Stimulated activated CD8-positive, alpha-beta memory T cell treated with anti-CD3 and anti-CD28 coated beads, Interleukin-4, amount 100 ng/mL, for 4 hours (primary cell): ENCODE data around the gene GDF7.

Experiments used
- DNase-seq, 2 donors: peaks; one replicate each; pipeline ENCODE4 v3.0.0-alpha.2; 2020; ENCODE audit warnings: low read depth in 2 of 2, low spot score in 1 of 2

GDF7 gene

DNA sequence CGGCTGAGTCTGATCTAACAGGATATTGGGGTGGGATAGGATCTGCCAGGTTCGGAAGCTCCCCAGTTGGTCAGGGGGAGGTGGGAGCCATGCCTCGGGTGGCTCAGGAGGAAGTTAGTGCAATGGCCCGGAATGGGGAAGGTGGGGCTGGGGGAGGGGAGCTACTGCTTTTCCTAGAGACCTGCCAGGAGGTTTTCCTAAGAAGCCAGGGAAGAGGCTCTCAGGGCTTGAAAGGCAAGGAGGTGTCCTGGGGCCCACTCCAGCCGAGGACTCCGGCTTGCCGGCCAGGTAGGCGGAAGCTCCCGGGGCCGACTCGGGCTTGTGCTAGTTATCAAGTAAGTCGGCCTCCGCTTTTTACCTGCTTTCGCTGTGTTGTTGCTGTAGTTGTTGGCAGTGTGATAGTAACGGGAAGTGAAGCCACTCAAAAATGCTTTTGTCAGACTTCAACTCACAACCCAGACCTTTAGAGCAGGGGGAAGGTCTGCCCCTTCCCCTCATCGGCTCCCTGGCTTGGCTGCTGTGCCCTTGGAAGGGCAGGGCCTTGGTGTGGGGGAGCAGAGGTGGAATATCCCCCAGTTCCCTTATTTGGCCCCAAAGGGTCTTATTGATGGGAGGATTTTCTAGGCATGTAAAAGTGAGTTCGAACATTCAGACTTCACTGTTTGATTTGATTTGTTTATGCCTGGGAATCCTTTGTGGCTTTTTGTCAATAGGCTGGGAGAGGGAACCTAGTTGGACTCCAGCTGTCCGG is 5.4 kb downstream of the GDF7 start:
- no peak for DNase-seq

DNA sequence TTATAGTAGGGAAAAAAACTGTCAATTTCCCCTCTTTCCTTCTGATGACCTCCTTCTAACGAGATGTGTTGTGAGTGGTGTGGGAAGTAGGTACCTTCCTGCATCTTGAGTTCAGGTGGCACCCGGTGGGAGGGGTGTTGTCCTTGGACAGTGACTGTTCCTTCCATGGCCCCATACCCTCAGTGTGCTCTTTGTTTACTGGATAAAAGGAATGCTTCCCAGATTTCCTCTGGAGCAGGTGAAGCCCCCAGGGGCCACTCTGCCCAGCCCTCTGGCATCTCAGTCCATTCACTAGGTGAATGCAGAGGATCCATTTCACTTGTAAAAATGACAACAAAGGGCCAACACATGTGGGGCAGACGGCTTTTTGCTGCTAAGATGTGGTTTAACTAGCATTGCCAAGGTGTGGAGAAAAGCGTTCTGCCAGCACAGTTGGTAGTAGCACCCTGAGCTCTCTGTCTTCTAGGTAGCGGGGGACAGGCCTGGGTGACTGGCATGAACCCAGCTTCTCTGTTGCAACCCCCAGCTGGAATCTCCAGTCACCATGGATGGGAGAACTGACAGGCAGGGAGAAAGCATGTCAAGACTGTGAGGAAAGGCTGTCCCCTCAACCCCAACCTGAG is 6.9 kb downstream of the GDF7 start:
- no peak for DNase-seq

DNA sequence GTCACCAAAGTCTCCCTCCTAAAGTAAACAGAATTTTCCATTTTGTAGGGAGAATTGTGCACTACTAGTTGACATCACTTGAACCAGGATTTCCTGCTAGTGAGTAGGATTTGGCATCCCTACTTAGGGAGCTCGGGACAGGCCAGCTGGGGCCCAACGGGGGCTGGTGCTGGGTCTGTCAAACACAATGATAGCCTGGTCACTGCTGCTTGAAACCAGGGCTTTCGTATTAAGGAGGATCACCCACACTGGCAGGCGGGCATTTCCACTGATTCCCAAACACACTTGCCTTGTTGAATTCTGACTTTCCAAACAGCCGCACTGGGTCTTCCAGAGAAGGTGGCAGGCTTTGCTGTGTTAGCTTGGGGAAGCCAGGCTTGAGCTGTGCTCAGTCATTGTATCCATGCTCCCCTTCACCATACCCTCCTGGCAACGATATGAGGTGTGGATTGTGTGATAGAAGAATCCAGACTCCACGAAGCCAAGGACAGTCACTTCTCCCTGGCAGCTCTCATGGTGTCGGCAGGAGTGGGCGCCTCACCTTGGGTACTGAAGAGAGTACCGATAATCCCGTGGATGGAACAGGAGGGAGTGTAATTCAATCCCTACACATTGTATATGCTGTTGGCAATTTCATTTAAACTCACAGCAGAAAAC is 7.5 kb downstream of the GDF7 start:
- no peak for DNase-seq

DNA sequence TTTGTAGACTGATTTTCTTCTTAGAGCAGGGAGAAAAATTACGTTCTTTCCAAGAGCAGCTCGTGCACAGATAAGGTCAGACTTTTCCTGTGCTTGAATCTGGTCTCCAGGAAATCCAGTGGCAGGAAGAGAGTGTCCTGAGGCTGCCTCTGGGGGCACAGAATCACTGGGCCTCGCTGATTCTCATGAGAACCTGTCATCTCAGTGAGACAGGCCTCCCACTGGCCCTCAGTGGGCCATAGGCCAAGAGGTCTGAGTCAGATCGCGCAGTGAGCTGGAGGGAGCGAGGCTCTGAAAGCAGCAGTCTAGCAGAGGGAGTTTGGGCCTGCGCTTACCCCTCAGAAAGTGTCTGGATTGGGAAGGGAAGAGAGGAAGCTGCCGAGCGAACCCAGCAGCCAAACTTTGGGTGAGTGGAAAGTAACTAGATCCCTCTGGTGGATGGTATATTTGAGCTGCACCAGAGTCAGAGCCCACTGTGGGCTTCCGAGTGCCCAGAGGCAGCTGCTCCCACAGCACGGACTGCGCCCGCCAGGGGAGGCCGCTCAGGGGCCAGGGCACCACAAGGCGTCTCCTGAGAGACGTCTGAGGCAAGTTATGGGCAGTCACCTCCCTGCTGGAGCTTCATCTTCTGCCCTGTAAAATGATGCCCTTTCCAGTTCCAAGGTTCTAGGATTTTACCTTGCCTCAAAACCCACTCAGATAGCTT is 8.2 kb downstream of the GDF7 start:
- no peak for DNase-seq

DNA sequence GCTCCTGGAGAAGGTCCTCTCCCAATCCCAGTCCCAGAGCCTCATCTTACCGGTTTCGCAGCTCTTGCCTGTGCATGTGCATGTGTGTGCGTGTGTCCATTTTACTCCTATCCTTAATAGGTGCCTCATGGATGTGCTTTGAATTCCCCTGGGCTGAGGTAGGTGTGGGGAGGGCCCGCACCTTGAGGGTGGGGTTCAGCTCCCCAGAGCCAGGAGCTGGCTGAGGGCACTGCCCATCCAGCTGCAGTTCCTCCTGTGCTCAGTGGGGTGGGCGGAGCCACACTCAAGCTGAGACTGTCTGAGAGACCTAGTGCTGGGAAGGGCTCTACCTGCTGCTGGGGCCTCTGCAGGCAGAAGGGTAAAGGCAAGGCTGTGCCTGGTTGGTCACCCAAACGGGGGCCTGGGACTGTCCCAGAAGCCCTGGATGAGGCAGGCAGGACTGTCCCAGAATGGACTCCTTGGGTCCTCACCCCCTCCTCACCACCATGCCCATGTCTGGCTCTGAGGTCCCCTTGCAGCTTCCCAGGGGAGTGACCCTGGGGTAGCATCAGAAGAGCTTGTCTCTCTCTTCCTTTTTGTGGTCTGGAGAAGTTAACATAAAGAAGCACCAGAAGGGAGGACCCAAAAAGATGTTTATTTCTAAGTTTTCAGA is 8.9 kb downstream of the GDF7 start:
- DNase-seq, result no peak

DNA sequence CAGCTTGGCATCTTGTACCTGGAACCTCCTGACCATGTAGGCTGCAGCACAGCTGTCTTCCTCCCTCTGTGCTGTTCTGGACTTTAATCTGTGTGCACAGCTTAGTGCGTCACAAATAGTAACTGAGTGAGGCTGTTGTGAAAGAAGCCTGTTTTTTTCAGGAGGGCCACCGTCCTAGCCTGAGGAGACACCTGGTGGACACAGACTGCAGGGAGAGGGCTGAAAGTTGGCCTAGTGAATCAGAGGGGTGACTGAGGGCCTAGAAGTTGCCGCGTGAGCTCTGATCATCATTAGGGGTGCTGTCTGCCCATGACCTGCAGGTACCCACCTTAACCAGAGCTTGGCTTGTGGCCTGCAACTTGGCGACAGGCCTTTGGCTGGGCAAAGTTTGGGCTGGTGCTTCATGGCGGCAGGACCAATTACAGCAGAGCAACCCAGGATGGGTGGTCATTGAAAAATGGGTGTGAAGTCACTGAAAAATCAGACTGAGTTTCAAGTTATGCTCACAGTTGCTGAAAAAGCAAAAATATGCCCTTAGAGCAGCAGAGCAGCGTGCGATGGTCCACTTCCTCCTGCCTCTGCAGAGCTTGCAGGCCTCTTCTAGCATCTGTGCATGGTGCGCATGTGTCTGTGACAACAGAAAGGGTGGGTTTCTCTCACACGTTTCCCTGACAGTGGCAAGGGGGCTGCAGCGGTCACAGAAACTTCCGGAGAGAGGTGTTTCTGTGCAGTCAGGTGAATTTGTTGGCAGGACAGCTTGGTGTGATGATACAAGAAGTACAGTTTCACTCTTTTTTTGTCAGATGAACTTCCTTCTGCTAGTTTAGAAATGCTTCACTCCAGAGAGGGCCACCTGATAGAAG is 9.6 kb downstream of the GDF7 start:
- DNase-seq, result no peak

DNA sequence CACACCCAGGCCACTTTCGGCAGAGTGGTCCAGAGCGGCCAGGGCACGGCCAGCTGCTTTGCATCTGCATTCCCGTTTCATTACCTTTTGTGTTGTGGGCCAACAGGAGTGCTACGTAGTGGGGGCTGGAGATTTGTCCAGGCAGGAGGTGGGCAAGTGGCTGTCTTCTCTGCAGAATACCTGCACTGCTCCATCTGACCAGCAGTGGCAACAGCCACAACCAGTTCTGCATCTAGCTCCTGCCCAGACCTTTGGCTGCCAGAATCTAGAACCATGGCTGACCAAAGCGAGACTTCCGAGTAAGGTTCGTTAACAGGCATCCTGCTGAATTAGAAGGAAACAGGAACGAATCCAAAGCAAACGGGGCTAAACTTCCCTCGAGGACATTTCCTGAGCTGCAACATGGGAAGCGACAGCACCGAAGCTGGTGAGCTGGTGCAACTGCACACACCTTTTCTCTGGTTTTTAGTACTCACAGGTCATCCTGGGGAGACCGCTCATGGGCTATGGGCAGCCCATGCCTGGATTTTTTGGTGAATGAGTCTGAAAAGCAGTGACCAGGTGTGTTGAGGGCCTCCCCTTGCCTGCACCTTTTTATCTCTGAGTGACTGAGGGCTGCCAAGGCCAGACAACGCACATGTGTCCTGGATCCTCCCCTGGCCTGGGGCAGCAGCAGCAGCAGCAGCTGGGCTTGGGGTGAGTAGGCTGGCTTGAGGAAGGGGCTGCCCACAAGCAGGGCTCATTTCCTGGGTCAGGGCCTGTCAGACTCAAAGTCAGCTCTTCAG is 10.5 kb downstream of the GDF7 start:
- no peak for DNase-seq

DNA sequence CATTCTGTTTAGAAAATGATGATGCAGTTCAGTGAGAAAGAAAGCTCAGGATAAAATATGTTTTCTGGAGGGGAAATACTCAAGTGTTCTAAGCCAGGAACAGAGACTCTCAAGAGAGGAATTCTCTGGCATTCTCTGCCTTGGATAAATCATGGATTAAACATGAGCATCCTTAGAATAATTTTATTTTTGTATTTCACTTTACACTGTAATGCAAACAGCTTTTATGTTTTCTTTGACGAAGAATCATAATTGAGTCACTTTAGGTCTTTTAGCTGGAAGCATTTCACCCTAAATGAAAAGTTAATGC is 11.1 kb downstream of the GDF7 start:
- no peak for DNase-seq

DNA sequence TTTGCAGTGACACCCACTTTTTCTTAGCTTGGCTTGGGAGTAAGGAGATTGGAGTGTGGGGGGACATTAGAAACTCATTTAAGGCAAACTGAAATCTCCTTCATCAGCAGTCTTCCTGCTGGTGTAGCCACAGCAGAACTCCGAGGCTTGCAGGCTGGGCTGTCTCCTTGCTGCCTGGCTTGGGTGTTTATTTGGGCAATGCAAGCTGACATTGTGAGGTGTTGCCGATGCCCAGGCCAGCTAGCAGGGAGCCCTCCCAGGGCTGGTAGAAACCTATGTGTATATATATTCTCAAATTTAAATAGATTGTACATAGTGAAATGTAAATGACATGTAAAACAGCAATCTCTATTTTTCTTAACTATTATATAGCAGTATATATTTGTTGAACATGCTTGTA is 11.8 kb downstream of the GDF7 start:
- DNase-seq, result no peak

DNA sequence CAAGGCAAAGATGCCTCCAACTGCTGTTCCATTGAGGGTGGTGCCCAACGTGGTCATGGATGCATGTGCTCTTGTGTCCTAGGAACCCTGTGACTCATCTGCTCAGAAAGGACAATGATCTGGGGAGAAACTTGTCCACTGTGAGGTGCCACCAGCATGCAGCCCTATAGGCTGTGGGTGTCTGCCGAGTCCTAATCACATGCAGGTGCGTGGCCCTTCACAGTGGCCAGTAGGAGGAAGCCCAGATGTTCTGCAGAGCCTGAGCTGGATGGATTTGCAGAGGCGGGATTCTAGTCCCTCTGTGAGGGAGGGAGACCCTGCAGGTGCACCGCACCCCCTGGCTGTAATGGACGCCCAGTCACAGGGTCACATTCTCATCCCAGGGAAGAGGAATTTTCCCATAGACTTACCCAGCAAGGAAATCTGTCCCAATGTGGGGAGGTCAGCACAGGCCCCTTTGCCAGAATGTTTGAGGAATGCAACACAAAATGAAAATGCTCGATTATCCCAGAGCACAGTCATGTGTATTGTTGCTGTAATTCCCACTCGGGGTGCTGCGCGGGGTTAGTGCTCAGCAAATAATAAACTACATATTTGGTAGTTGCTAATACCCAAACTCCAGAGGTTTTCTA is 13.9 kb downstream of the GDF7 start:
- DNase-seq, result no peak

DNA sequence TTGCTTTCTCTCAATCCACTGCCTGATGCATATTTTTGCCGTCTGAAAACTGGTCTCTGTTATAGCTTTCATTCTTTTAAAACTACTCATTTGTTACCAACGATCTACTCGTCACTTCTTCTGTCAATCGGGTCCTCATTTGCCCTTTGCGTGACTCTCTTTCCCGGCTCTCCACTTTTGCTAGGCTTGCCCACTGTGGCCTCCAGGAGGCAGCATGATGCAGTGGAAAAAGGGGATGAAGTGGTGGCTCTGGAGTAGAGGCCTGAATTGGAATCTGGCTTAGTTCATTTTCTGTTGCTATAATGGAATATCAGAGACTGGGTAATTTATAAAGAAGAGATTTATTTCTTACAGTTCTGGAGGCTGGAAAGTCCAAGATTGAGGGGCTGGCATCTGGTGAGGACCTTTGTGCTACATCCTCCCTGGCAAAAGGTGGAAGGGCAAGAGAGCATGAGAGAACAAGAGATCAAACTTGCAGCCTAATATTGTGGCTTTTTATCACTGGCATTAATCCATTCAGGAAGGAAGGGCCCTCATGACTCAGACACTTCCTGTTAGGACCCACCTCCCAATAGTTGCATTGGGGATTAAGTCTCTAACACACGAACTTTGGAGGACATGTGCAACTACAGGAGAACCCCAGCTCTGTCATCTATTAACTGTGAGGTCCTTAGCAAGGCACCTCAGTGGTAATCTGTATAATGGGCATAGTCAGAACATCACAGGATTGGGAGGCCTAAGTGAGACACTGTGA is 15.4 kb downstream of the GDF7 start:
- DNase-seq, result no peak

DNA sequence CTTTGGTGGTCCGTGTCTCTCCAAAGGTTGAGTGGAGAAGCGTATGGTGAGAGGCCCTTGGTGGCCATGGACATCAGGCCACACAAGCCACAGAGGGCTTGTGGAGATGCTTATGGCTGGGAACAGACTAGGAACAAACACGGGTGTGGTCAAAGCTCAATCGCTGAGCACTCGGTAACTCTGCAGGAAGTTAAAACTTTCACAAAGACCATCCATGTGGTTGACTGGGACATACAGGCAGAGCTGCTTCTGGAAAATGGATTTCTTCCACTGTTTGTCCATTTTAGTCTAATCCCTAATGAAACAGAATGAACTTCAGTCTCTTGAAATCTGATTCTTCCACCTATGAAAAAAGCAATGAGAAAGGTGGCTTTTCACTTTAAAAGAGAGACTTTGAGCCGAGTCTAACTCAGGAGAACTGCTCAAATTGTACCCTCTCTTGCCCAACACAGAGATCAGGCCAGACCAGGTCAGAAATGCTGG is 17.7 kb downstream of the GDF7 start:
- no peak for DNase-seq

DNA sequence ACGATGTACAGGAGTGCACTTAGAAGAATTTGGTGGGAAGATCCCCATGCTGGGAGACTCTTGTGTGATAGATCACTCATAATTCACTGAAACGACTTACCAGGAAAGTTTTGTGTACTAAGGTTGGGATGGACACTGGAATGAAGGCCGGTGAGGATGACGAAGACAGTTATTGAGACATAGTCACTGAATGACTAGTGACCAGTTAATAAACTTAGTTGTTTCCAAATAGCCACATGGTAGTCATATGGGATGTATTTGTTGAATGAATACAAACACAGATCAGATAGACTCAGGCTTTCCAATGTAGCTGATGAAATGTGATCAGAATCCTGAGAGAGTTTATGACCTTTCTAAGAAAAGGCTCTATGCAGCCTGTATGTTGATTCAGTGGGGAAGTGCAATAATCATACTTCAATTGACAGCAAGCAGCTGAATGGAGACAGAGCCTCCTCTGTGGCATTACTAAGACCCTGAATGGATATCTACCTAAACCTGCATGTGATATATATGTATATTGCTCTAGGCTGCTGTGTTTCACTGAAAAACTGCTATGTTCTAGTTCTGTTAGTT is 20.4 kb downstream of the GDF7 start:
- DNase-seq, result no peak

DNA sequence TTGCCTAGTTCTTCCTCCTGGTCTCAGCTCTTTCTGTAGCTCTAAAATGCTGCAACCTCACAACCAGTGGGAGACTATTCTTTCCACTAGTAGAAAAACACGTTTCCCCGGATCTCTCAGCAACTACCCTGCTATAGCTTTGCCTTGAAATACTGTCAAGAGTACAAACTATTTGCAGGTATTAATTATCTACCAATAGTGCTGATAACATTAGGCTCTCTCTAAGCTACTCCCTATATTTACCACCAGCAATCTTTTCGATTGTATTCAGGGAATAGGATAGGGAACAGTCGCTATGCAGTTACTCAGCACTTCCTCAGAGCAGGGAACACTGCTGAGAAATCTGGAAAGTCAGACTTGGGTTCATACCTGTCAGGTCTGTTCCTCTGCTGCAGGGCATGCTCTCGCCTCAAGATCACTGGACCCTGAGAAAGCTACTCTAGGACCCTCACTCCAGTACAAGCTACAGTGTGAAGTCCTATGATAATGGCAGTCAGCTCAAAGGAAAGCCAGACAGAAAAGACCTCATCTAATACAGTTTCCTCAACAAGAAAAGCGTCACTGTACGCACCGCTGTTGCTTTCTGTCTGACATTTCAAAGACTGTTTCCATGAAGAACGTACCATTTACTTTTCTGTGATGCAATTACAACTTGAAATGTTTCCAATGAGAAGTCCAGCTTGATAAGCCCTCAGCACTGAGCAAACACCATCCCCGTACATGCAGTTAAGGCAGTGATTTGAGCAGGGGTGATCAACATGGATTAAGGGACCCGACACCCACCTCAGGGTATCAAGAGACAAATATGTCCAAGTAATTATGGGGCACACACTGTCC is 22.7 kb downstream of the GDF7 start:
- no peak for DNase-seq

DNA sequence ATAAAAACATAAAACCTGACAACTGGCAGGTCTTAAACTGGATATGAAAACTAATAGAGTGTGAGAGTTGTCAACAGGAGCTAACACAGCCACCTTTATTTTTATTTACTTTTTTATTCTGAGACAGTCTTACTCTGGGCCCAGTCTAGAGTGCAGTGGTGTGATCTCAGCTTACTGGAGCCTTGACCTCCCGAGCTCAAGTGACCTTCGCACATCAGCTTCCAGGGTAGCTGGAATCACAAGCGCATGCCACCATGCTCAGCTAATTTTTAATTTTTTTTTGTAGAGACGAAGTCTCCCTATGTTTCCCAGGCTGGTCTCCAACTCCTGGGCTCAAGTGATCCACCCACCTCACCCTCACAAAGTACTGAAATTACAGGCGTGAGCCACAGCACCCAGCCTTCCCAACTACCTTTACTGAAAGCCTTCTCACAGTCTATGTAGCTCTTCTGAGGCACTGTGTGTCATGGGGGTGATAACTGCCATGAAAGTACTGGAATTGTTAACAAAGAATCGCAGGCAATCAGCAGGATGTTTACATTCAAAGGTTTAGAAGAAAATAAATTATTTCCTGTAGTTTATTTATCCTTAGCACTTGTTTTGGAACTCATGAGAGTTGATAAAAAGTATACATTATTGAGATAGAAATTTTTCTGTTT is 24.3 kb downstream of the GDF7 start:
- DNase-seq, result no peak

DNA sequence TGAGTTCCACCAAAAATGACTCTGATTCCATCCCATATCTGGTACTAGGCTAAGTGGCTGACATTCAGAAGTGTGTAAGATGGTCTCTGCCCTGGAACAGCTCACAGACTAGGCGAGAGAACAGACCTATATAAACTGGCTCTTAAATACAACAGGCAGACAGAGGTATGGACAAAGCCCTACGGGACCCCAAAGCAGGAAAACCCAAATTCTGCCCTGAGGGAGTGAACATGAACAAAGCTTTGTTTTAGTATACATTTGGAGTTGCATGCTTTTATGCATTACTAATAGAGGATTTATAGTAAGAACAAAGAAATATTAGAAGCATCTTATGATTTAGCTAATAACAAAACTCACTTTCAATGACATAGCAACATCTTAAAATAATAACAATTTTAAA is 25.1 kb downstream of the GDF7 start:
- DNase-seq, result no peak

DNA sequence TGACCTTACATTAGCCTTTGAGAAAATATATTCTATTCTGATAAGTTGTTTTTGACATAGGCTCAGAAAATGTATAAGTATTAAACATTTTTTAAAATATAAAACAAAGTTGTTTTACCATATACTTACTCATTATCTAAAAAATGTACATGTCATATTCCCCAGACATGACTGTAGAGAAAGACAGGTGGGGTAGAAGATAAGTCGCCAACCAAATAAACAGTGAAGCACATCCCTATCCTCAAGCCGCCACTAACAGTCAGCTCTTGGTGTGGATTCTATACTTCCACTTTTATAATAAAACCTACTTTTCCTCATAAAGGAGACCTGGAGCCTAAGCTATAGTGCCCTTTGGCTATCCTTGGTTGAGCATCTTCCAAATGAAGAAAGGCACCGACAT is 26.4 kb downstream of the GDF7 start:
- no peak for DNase-seq
